DMS79 (cell line): ENCODE results near the gene ACSL3.

Source experiments
- DNase-seq: peaks from one replicate; lab custom pipeline; 2025; lab: John Stamatoyannopoulos, UW

Gene ACSL3

DNA sequence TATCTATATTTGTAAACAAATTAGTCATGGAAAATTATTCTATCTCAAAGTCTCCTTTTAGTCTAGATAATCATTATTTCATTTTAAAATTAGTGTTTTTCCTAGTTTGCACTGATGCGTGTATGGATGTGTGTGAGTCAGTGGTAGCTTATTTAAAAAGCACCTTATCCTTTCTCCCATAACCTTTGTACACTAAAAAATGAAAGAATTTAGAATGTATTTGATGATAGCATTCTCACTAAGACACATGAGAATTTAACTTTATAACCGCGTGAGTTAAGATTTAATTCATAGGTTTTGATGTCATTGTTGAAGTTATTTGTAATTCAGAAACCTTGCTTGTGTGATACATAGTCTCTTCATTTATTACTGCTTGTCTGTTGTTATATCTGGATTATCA is 81.7 kb downstream of the ACSL3 start:
- no peak for DNase-seq

GRCh38 chr2:222942977-222943376 is 82.1 kb downstream of the ACSL3 start:
- DNase-seq: no peak

DNA sequence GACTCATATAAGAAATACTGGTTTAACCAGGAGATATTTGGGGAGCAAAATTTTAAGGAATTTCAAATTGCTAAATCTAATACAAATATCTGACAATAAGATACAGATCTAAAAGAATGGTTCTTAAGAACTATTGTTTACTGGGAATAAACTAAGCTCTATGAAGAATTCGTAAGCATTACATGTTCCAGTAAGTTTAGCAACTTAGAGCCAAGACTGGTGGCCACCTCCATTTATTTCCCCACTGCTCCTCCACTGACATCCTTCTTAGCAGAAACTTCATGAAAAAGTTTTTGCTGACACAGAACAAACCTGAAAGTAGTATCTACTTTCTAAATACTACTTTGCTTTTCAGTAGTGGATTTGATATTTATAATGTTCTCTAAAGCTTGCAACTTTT is 83.0 kb downstream of the ACSL3 start:
- DNase-seq: no peak

- no peak for DNase-seq
Measured at GRCh38 chr2:222944552-222944951, 83.7 kb downstream of the ACSL3 start.

DNA sequence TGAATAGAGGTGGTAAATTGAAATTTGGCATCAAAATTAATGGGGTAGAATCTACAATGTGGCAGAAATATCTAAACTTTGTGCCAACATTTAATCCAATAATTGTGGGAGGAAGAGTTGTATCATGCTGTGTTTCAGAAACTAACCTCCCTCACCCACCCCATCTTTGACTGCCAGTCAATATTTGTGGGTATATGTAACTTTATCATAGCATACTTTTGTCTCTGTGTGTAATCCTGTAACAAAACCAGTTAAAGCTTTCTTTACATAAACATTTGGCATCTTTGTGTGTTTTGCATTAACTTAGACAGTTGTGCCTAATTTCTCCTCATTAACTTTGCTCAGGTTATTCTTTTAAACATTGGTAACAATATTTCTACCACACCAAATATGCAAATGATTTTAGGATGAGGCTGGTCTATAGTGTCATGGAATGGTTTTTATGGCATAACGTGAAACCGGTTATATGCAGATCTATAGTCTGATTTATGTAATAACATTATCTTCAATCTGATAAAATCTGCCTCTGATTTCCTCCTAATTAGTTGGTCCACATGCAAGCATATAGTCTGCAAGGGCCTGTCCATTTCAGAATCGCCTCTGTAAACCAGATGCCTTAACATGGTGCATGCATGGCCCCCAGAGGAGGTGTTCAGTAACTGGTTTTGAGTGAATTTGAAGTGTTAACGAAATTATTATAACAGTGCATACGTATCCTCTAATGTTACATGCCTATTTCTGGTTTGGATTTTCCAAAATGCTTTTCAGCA is 84.3 kb downstream of the ACSL3 start:
- DNase-seq: no peak

DNA sequence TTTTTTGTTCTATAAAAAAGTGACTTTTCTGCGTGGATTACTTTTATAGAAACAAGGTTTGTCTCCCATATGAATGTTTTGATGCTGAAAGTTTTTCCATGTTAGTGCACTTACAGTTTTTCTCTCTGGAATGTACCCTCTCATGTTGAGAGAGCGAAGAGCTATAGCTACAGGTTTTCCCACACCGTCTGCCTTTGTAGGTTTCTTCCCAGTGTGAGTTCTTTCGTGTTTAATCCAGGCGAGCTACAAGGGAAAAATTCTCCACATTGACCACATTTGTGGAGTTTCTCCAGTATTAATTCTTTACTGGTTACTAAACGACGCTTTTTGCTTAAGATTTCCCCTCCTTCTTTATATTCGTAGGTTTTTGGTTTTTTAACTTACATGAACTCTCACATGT is 85.1 kb downstream of the ACSL3 start:
- DNase-seq: no peak

- DNase-seq: no peak
Measured at GRCh38 chr2:222946700-222947287, 86.0 kb downstream of the ACSL3 start.

DNA sequence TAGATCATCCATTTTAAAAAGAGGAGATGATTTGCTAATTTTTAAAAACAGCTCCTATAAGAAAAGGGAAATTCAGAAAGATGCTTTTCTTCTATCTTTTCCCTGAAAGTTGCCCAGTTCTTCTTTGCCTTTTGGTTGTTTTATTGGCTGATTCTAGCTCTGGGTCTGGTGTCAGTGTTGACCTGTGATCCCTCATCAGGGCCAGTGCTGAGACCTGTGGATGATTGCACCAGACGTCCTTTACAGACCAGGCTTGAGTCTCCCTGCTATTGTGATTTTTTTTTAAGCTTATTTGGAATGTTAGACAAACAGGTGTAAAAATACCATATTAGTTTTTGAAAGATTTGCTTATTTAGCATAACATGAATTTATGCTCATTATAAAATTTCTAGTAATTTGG is 88.2 kb downstream of the ACSL3 start:
- DNase-seq: no peak

- DNase-seq: no peak
Measured at GRCh38 chr2:222949690-222950323, 89.0 kb downstream of the ACSL3 start.

GRCh38 chr2:222950638-222951285 is 89.9 kb downstream of the ACSL3 start:
- no peak for DNase-seq

DNA sequence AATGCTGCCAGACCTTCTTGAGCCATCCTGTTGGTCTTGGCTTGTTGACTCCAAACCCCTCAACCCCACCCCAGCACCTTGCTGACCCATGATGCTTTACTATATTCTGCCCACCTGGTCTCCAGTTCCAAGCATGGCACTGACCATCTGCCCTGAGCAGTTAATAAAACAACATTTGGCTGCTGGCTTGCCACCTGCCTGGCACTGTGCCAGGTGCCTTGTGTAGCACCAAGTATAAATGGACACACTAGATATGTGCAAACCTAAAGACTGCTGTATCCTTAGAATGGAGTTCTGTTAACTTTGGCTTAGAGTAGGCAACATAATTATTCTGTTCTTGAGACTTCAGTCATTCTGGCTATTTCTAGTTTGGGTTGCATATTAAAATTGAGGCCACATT is 91.4 kb downstream of the ACSL3 start:
- no peak for DNase-seq

GRCh38 chr2:222955008-222955407 is 94.2 kb downstream of the ACSL3 start:
- DNase-seq: no peak

GRCh38 chr2:222959358-222959757 is 98.5 kb downstream of the ACSL3 start:
- no peak for DNase-seq

DNA sequence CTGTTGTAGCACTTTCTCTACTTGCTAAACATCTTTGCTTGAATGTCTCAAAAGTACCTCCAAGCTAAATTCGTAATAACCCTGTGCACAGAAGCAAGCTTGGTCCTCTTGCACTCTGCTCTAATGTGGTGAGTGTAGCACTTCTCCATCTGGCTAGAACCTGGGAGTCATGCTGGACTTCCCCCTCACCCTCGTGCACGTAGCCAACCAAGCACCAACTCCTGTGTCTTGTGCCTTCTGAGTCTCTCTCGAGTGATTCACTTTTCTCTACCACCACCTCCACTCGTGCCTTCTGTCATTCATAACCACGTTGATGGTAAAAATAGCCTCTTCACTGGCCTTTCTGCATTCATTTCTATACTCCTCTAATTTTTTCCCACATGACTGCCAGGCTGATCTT is 99.3 kb downstream of the ACSL3 start:
- no peak for DNase-seq

GRCh38 chr2:222963641-222964040 is 102.8 kb downstream of the ACSL3 start:
- DNase-seq: no peak

DNA sequence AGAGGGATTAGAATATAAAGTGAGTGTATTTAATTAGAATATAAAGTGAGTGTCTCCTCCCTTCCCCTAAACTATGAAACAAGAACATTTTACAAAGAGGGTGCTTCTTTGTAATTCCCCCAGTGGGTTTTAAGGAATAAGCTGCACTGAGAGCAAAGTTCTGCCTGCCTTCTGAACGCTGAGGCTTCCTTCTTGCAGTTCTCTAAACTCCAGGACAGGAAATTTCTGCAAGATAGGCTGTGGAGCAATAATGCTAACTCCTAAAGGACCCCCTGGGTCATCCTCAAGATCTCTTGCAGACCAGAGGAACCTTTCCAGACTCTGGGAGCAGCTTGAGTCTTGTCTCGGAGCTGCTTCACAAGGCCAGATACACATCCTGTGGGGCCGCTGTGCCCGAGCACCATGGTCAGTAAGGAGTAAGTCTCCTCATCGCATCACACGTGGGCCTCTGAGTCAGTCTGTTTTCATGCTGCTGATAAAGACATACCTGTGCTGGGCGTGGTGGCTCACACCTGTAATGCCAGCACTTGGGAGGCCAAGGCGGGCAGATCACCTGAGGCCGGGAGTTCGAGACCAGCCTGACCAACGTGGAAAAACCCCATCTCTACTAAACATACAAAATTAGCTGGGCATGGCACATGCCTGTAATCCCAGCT is 103.7 kb downstream of the ACSL3 start:
- no peak for DNase-seq

DNA sequence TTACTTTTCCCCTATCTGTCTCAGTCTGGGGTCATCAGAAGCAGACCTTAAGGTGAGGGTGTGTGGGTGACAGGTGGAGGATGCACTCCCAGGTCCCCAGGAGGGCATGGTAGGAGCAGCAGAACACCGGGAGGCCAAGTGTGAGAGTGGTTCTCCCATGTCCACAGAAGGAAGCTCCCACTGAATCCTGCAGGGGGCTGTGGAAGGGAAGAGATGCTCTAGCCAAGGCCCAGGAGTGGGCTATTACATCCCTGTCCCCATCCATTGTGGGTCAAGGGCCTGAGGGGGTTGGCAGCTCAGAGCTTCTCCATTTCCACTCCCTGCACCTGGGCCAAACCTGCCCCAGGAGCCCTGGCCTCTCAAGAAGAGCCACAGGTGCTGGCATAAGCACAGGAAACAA is 104.7 kb downstream of the ACSL3 start:
- no peak for DNase-seq

DNA sequence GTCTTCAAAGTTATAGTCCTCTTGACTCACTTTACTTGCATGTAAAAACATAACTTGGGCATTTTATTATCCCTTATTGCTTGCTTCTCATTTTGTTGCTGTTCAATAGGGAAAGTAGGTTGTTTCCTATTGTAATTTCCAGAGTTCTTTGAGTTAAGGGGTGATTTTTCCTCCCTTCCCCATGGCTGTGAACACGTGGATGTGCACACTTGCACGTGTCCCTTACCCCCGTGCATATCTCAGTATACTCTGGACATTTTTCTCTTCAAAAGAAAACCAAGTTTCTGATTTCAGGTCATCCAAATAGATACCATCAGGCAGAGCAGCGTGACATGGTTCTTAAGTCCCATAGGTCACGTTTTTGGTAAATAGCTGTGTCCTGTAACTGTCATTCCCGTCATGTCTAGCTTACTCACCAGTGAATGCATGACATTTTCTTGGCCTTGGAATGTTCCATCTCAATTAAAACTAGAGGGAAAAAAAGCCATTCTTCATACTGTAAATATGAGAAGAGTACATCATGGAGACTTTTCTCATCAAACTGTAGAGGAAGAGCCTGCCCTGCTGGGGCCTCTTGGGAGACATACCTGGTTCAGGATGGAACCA is 107.8 kb downstream of the ACSL3 start:
- no peak for DNase-seq

DNA sequence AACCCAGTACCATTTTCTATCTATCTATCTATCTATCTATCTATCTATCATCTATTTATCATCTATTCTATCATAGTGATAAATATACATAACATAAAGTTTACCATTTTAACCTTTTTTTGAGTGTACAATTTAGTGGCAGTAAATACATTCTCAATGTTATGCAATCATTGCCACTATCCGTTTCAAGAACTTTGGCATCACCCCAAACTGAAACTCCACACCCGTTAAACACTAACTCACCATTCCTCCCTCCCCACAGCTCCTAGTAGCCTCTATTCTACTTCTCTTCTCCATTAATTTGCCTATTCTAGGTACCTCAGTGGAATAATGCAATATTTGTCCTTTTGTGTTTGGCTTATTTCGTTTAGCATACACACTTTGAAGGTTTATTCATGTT is 108.7 kb downstream of the ACSL3 start:
- no peak for DNase-seq

DNA sequence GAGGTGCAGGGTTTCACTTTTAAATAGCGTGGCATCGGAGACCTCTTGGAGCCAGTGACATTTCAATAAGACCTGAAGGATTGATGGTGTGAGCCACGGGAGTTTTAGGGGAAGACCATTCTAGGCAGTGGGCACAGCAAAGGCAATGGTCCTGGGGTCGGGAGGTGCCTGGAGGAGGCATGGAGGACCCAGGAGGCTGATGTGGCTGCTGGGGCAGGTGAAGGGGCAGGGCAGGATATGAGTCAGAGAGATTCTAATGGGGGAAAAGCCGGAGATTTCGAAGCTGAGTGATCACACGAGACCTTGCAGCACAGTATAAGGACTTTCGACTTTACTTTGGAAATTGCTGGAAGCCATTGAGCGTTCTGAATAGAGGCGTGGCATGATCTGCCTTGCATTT is 111.6 kb downstream of the ACSL3 start:
- no peak for DNase-seq

DNA sequence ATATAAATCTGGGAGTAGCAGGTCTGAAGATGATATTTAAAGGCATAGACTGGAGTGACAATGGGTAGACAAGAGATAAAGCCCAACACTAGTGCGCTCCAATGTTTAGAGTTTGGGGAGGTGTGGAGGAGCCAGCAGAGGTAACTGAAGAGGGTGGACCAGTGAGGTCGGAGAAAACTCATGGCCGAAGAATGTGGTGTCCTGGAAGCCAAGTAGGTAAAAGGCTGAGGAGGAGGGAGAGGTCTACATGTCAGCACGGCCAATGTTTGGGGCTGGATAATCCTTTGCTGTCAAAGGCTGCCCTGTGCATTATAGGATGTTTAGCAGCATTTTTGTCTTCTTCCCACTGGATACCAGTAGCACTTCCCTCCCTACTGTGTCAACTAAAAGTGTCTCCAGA is 112.4 kb downstream of the ACSL3 start:
- no peak for DNase-seq

DNA sequence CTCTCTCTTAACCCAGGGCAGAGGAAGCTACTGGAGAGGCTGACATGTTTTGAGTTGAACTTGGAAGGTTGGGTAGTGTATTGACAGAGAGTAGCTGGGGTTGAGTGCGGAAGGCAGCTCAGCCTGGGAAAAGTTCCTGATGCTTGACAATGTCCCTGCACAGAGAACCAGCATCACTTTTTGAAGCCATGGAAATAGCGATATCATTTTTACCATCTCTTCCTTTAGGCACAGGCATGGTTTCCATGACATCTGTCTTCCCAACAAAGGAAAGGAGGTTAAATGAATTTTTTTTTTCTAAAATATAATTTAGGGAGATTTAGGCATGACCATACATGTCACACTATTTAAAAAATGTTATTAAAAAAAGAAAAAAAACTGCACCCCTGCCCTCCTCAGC is 112.9 kb downstream of the ACSL3 start:
- no peak for DNase-seq
